ENCODE data around the gene ZCCHC2.

The ZCCHC2 gene

GRCh38 chr18:62584241-62585120 is 61.7 kb downstream of the ZCCHC2 start:
- no peaks in the 10 kb centered on the region for H3K27me3 ChIP-seq (ENCODE audit: control insufficient read depth in 3 of 3, insufficient read depth in 3 of 3, low read depth in 1 of 3, low read length in 3 of 3)
- peak overlapping the region; percentile 91 for H2AFZ ChIP-seq (ENCODE audit: low read length)
- no peak overlapping the region for H4K91ac ChIP-seq (ENCODE audit: low read depth, low read length, poor library complexity)
- no peak overlapping the region for H3K27ac ChIP-seq (replicated peaks; ENCODE audit: low read length)
- no peak overlapping the region for H4K8ac ChIP-seq (ENCODE audit: low read depth, low read length)
- H2AK5ac ChIP-seq (ENCODE audit: low read depth, low read length): no peak overlapping the region
- WGBS, 2 donors (ENCODE audit: extremely low coverage in 2 of 2, insufficient read length in 2 of 2, insufficient replicate concordance in 1 of 2): no CpG with 5 or more reads among the region's 23 CpGs
- no peak overlapping the region for H2BK5ac ChIP-seq (ENCODE audit: low read length)
- no peak overlapping the region for H3K14ac ChIP-seq (ENCODE audit: low read length)
- H2BK15ac ChIP-seq (ENCODE audit: low read length): no peak overlapping the region
- no peak overlapping the region for H2BK12ac ChIP-seq (ENCODE audit: low read length)
- peaks cover 0 to 2% of the 10 kb centered on the region in 2 donors for H3K9me3 ChIP-seq (replicated peaks in 1 of 2; ENCODE audit: control insufficient read depth in 2 of 2, insufficient read depth in 1 of 2, low read depth in 1 of 2, low read length in 2 of 2)
- H3K4me2 ChIP-seq (ENCODE audit: insufficient read depth, low read length, poor library complexity, severe bottlenecking): peak overlapping the region; percentile 40
- no peak overlapping the region for H3K18ac ChIP-seq (ENCODE audit: low read length)
- H3K4me1 ChIP-seq (ENCODE audit: control insufficient read depth in 2 of 2, insufficient read depth in 1 of 2, low read depth in 1 of 2, low read length in 2 of 2): peaks cover 4 to 9% of the 10 kb centered on the region in 2 donors
- H3K9ac ChIP-seq (ENCODE audit: low read depth, low read length, poor library complexity): no peak overlapping the region
- no peak overlapping the region for H3K4me3 ChIP-seq (ENCODE audit: low read length in 2 of 2)
- H3K79me1 ChIP-seq (ENCODE audit: low read depth, low read length): no peaks in the 10 kb centered on the region
- DNase-seq (ENCODE audit: low spot score): peak; percentile 84
- H3K4ac ChIP-seq (ENCODE audit: low read length): no peak overlapping the region
- no peak overlapping the region for H3K23ac ChIP-seq (ENCODE audit: low read depth, low read length, poor library complexity)
- H2BK120ac ChIP-seq (ENCODE audit: low read depth, low read length): no peak overlapping the region
- peaks cover 0 to under 1% of the 10 kb centered on the region in 2 donors for H3K36me3 ChIP-seq (replicated peaks in 1 of 2; ENCODE audit: control insufficient read depth in 2 of 2, insufficient read depth in 2 of 2, low read length in 2 of 2)

GRCh38 chr18:62585274-62586150 is 62.7 kb downstream of the ZCCHC2 start:
- Histone ChIP-seq H2AK5ac (ENCODE audit: low read depth, low read length) (no peak overlapping the region), H3K9me3 (replicated peaks in 1 of 2; ENCODE audit: control insufficient read depth in 2 of 2, insufficient read depth in 1 of 2, low read depth in 1 of 2, low read length in 2 of 2) (peaks cover 0 to 2% of the 10 kb centered on the region in 2 donors), H3K79me1 (ENCODE audit: low read depth, low read length) (no peaks in the 10 kb centered on the region), H3K18ac (ENCODE audit: low read length) (no peak overlapping the region), H3K27ac (replicated peaks; ENCODE audit: low read length) (no peak overlapping the region), H2BK120ac (ENCODE audit: low read depth, low read length) (no peak overlapping the region), H3K23ac (ENCODE audit: low read depth, low read length, poor library complexity) (no peak overlapping the region), H2BK12ac (ENCODE audit: low read length) (no peak overlapping the region), H3K4me2 (ENCODE audit: insufficient read depth, low read length, poor library complexity, severe bottlenecking) (no peak overlapping the region), H3K36me3 (replicated peaks in 1 of 2; ENCODE audit: control insufficient read depth in 2 of 2, insufficient read depth in 2 of 2, low read length in 2 of 2) (no peaks in the 10 kb centered on the region), H3K14ac (ENCODE audit: low read length) (no peak overlapping the region), H3K9ac (ENCODE audit: low read depth, low read length, poor library complexity) (peak overlapping the region; percentile 71), H3K27me3 (ENCODE audit: control insufficient read depth in 3 of 3, insufficient read depth in 3 of 3, low read depth in 1 of 3, low read length in 3 of 3) (no peaks in the 10 kb centered on the region), H3K4me1 (ENCODE audit: control insufficient read depth in 2 of 2, insufficient read depth in 1 of 2, low read depth in 1 of 2, low read length in 2 of 2) (peaks cover 4 to 9% of the 10 kb centered on the region in 2 donors), H3K4me3 (ENCODE audit: low read length in 2 of 2) (no peak overlapping the region), H2AFZ (ENCODE audit: low read length) (no peak overlapping the region), H2BK15ac (ENCODE audit: low read length) (no peak overlapping the region), H3K4ac (ENCODE audit: low read length) (no peak overlapping the region), H2BK5ac (ENCODE audit: low read length) (no peak overlapping the region), H4K91ac (ENCODE audit: low read depth, low read length, poor library complexity) (no peak overlapping the region), H4K8ac (ENCODE audit: low read depth, low read length) (no peak overlapping the region)
- no peak for DNase-seq (ENCODE audit: low spot score)
- WGBS, 2 donors (ENCODE audit: extremely low coverage in 2 of 2, insufficient read length in 2 of 2, insufficient replicate concordance in 1 of 2): no CpG with 5 or more reads among the region's 16 CpGs

GRCh38 chr18:62586151-62586774 is 63.4 kb downstream of the ZCCHC2 start:
- Histone ChIP-seq H3K79me1 (ENCODE audit: low read depth, low read length) (no peaks in the 10 kb centered on the region), H3K9ac (ENCODE audit: low read depth, low read length, poor library complexity) (no peak overlapping the region), H4K91ac (ENCODE audit: low read depth, low read length, poor library complexity) (no peak overlapping the region), H2AK5ac (ENCODE audit: low read depth, low read length) (no peak overlapping the region), H2BK120ac (ENCODE audit: low read depth, low read length) (no peak overlapping the region), H3K14ac (ENCODE audit: low read length) (no peak overlapping the region), H2AFZ (ENCODE audit: low read length) (no peak overlapping the region), H2BK12ac (ENCODE audit: low read length) (no peak overlapping the region), H3K4me3 (ENCODE audit: low read length in 2 of 2) (no peak overlapping the region), H3K18ac (ENCODE audit: low read length) (no peak overlapping the region), H3K4ac (ENCODE audit: low read length) (no peak overlapping the region), H3K4me1 (ENCODE audit: control insufficient read depth in 2 of 2, insufficient read depth in 1 of 2, low read depth in 1 of 2, low read length in 2 of 2) (peaks cover 4 to 9% of the 10 kb centered on the region in 2 donors), H2BK15ac (ENCODE audit: low read length) (no peak overlapping the region), H3K36me3 (replicated peaks in 1 of 2; ENCODE audit: control insufficient read depth in 2 of 2, insufficient read depth in 2 of 2, low read length in 2 of 2) (no peaks in the 10 kb centered on the region), H3K27ac (replicated peaks; ENCODE audit: low read length) (no peak overlapping the region), H3K9me3 (replicated peaks in 1 of 2; ENCODE audit: control insufficient read depth in 2 of 2, insufficient read depth in 1 of 2, low read depth in 1 of 2, low read length in 2 of 2) (peaks cover 0 to 2% of the 10 kb centered on the region in 2 donors), H2BK5ac (ENCODE audit: low read length) (no peak overlapping the region), H3K23ac (ENCODE audit: low read depth, low read length, poor library complexity) (no peak overlapping the region), H3K27me3 (ENCODE audit: control insufficient read depth in 3 of 3, insufficient read depth in 3 of 3, low read depth in 1 of 3, low read length in 3 of 3) (no peaks in the 10 kb centered on the region), H4K8ac (ENCODE audit: low read depth, low read length) (no peak overlapping the region), H3K4me2 (ENCODE audit: insufficient read depth, low read length, poor library complexity, severe bottlenecking) (no peak overlapping the region)
- peak; percentile 62 for DNase-seq (ENCODE audit: low spot score)
- WGBS, 2 donors (ENCODE audit: extremely low coverage in 2 of 2, insufficient read length in 2 of 2, insufficient replicate concordance in 1 of 2): no CpG with 5 or more reads among the region's 14 CpGs

Measured in neuronal stem cell (in vitro differentiated cells).